K562 (cell line): ENCODE results near the gene TAF1D. TPM values are rescaled to one million over a fixed set of nuclear protein-coding genes. Genes with fewer than 3 reads are reported as not detected.
A peak's percentile ranks its signal among the peaks of the same experiment; 100 is the strongest.

Source experiments
- BCL6 ChIP-seq: fragments of 250-450 bp; sonication (Bioruptor Pico); IDR thresholded peaks from 2 replicates; pipeline ENCODE4 v1.4.0; 2020
- CHD7 ChIP-seq: fragments of 200-600 bp; sonication (generic); IDR thresholded peaks from one replicate; pipeline ENCODE4 v1.6.1; 2012; ENCODE audit warnings: mild to moderate bottlenecking, low read depth, low read length, inconsistent platforms
- GATAD2B ChIP-seq: fragments of 450-650 bp; IDR thresholded peaks from 2 replicates; pipeline ENCODE4 v1.6.1; 2017; ENCODE audit warnings: mild to moderate bottlenecking, borderline replicate concordance
- IRF2 ChIP-seq: sonication (generic); formaldehyde crosslinking; IDR thresholded peaks from 2 replicates; pipeline ENCODE4 v1.8.1; 2022; ENCODE audit warnings: mild to moderate bottlenecking, missing genetic modification reagents
- MLX ChIP-seq, 2 experiments: fragments of 450-650 bp in 1 of 2; sonication (generic) in 1 of 2; formaldehyde crosslinking; conservative IDR thresholded peaks; 2 replicates each; pipeline versions ENCODE4 v1.4.0 to v1.8.1; 2020 to 2022; ENCODE audit warnings: mild to moderate bottlenecking in 1 of 2, missing genetic modification reagents in 1 of 2
- POLR3G ChIP-seq: IDR thresholded peaks from 2 replicates; pipeline ENCODE4 v1.6.1; 2011; ENCODE audit not compliant: insufficient read length, insufficient replicate concordance; ENCODE audit errors: extremely low read depth
- RB1 ChIP-seq: fragments of 450-650 bp; IDR thresholded peaks from 2 replicates; pipeline ENCODE4 v1.6.1; 2017; ENCODE audit warnings: low read depth, mild to moderate bottlenecking
- TSC22D4 ChIP-seq: fragments of 450-650 bp; IDR thresholded peaks from 2 replicates; pipeline ENCODE4 v1.6.1; 2016; ENCODE audit warnings: missing genetic modification characterization, missing biosample characterization, control low read depth
- ZBTB33 ChIP-seq: sonication (generic); formaldehyde crosslinking; IDR thresholded peaks from 2 replicates; pipeline ENCODE4 v1.8.1; 2023; ENCODE audit warnings: mild to moderate bottlenecking, missing genetic modification reagents
- ZFP36 ChIP-seq: fragments of 150-350 bp; IDR thresholded peaks from 2 replicates; pipeline ENCODE4 v1.6.1; 2018; ENCODE audit warnings: low read length, low read depth; ENCODE audit not compliant: partially characterized antibody
- ZNF124 ChIP-seq: sonication (generic); formaldehyde crosslinking; IDR thresholded peaks from 2 replicates; pipeline ENCODE4 v1.8.1; 2022; ENCODE audit warnings: missing genetic modification reagents
- ZNF445 ChIP-seq: fragments of 250-450 bp; sonication (Bioruptor Pico); IDR thresholded peaks from 2 replicates; pipeline ENCODE4 v1.4.0; 2020; ENCODE audit warnings: low read depth, mild to moderate bottlenecking, moderate library complexity
- ZNF57 ChIP-seq: fragments of 450-650 bp; formaldehyde crosslinking; IDR thresholded peaks from 2 replicates; pipeline ENCODE4 v1.4.0; 2020; ENCODE audit warnings: mild to moderate bottlenecking, moderate library complexity
- ZNF785 ChIP-seq: fragments of 250-450 bp; sonication (Bioruptor Pico); IDR thresholded peaks from 2 replicates; pipeline ENCODE4 v1.4.0; 2020; ENCODE audit warnings: mild to moderate bottlenecking
- polyA plus RNA-seq, 8 experiments: library from polyadenylated mRNA; depleted of rRNA in 4 of 8; stranded (reverse) in 5 of 8; unstranded in 3 of 8; fragments of >200 nt; fragmentation: Nextera tagmentation in 2 of 8; fragmentation: Illumina TruSeq in 1 of 8; extraction: Ambion mirVana in 2 of 8; extraction: Trizol in 1 of 8; gene quantifications; 2 replicates each; pipeline versions ENCODE4 v1.2.1 to v1.2.3, GENCODE V29; 2011 to 2014; ENCODE audit warnings: inconsistent platforms in 1 of 8, missing spikeins in 1 of 8
- total RNA-seq, 7 experiments: library from RNA; depleted of rRNA in 6 of 7; stranded (reverse); fragments of >200 nt in 6 of 7; fragmentation: Illumina TruSeq in 2 of 7; extraction: Trizol in 2 of 7; gene quantifications; 2 replicates each; pipeline versions ENCODE4 v1.2.1 to v1.2.3, GENCODE V29; 2011 to 2021; ENCODE audit warnings: low replicate concordance in 1 of 7

Gene TAF1D
- total and polyA plus RNA-seq, 9 of the 15 experiments (the other 6 are each of a cell fraction or from before 2014, with no cell fraction given): 122 to 347 (median 250) TPM

GRCh38 chr11:93784145-93784934 is 43.0 kb upstream of the TAF1D start, which contains the start of gene MED17 (continued):
- TF ChIP-seq CHD7 (no peak), MLX (CRISPR knock-in tag; conservative IDR thresholded peaks at IDR 0.05) (no peak), ZNF445 (CRISPR knock-in tag) (no peak), POLR3G (no peak), ZNF57 (CRISPR knock-in tag) (no peak), ZNF124 (CRISPR knock-in tag) (peak; percentile 85; the same call in 1 of the 2 replicates), ZFP36 (no peak), ZNF785 (CRISPR knock-in tag) (no peak), IRF2 (CRISPR knock-in tag) (no peak), TSC22D4 (tag) (no peak), ZBTB33 (CRISPR knock-in tag) (no peak; the same call in 1 of the 2 replicates), BCL6 (CRISPR knock-in tag) (no peak), RB1 (peak; percentile 59; the same call in 1 of the 2 replicates), GATAD2B (no peak)
